Measurements from ENCODE around the gene SSC4D. TPM values are rescaled to one million over a fixed set of nuclear protein-coding genes. Genes with fewer than 3 reads are reported as not detected.
"Not testable (repeated sequence)": the region's sequence is repeated elsewhere in the genome, so short reads cannot be mapped to it uniquely, and the experiment has no call there.

SSC4D gene
- total RNA-seq, 1 donor from 2014 or later, result 4.9 TPM

DNA sequence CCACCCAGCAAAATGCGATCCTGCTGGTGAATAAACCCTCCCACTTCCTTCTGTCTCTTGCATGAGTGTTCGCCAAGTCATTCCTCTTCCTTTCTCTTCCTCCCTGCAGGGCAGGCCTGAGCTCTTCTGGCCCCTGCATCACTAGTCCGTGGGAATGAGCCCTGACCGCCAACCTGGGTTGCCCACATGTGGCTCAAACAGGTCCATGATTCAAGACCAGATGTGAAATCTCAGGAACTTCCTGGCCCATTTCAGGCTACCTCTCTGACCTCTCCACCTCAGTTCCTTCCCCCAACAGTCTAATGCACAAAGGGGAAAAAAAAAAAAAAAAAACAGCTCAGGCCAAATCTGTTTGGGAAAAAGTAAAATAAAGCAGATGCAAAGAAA, 45.3 kb downstream of the SSC4D start:
- no peak for DNase-seq (ENCODE audit: extremely low spot score, unreplicated experiment)
- Mint-ChIP-seq H3K4me1 (ENCODE audit: unreplicated experiment) (peaks cover 18% of the 10 kb centered on the region), H3K27ac (peak overlapping the region; percentile 95), H3K36me3 (no peaks in the 10 kb centered on the region), H3K9me3 (no peaks in the 10 kb centered on the region), H3K27me3 (no peaks in the 10 kb centered on the region), H3K4me3 (peak overlapping the region; percentile 69)
- TF ChIP-seq CTCF (conservative IDR thresholded peaks at IDR 0.05), result no peak

DNA sequence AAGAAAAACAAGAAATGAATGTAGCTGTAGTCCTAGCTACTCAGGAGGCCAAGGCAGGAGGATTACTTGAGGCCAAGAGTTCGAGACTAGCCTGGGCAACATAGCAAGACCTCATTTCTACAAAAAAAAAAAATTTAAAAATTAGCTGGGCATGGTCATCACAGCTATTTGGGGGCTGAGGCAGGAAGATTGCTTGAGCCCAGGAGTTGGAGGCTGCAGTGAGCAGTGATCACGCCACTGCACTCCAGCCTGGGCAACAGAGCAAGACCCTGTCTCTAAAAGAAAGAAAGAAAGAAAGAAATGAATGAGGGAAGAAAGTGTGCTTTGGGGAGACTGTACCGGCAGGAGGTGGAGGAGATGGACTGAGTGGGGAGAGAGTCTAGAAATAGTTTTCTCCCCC, 45.7 kb downstream of the SSC4D start:
- Mint-ChIP-seq H3K4me1 (ENCODE audit: unreplicated experiment) (peaks cover 18% of the 10 kb centered on the region), H3K27ac (peak overlapping the region; percentile 95)
- not testable (repeated sequence) for H3K4me3 Mint-ChIP-seq; DNase-seq (ENCODE audit: extremely low spot score, unreplicated experiment); H3K27me3 Mint-ChIP-seq; H3K9me3 Mint-ChIP-seq; H3K36me3 Mint-ChIP-seq

GRCh38 chr7:76359978-76360638, 49.4 kb downstream of the SSC4D start:
- no peak for DNase-seq (ENCODE audit: extremely low spot score, unreplicated experiment)
- H3K27ac Mint-ChIP-seq, result peak overlapping the region; percentile 98
- H3K4me3 Mint-ChIP-seq, result peak overlapping the region; percentile 92
- peaks cover 19% of the 10 kb centered on the region for H3K36me3 Mint-ChIP-seq
- no peak for TF ChIP-seq CTCF (conservative IDR thresholded peaks at IDR 0.05)
- H3K27me3 Mint-ChIP-seq, result no peaks in the 10 kb centered on the region
- peaks cover 3% of the 10 kb centered on the region for H3K9me3 Mint-ChIP-seq
- peaks cover 39% of the 10 kb centered on the region for H3K4me1 Mint-ChIP-seq (ENCODE audit: unreplicated experiment)

- H3K27me3 Mint-ChIP-seq, result no peaks in the 10 kb centered on the region
- peak overlapping the region; percentile 98 for H3K27ac Mint-ChIP-seq
- peak; percentile 99 for DNase-seq (ENCODE audit: extremely low spot score, unreplicated experiment)
- peaks cover 35% of the 10 kb centered on the region for H3K4me1 Mint-ChIP-seq (ENCODE audit: unreplicated experiment)
- H3K4me3 Mint-ChIP-seq, result peak overlapping the region; percentile 92
- H3K9me3 Mint-ChIP-seq, result peaks cover 5% of the 10 kb centered on the region
- peak; percentile 80 for TF ChIP-seq CTCF (conservative IDR thresholded peaks at IDR 0.05)
- peaks cover 27% of the 10 kb centered on the region for H3K36me3 Mint-ChIP-seq
Measured at GRCh38 chr7:76359111-76359977, 50.2 kb downstream of the SSC4D start.

GRCh38 chr7:76358481-76359110, 50.9 kb downstream of the SSC4D start, which contains the start of gene YWHAG:
Gene YWHAG, minus strand, starts transcription at chr7:76358991. Its CDS starts 183 bp downstream, at chr7:76358808.
- H3K4me1 Mint-ChIP-seq (ENCODE audit: unreplicated experiment), result peaks cover 30% of the 10 kb centered on the region
- peak within 1 kb of the TSS; percentile 98 for H3K27ac Mint-ChIP-seq
- no peak for TF ChIP-seq CTCF (conservative IDR thresholded peaks at IDR 0.05)
- peak within 1 kb of the TSS; percentile 94 for H3K4me3 Mint-ChIP-seq
- no peaks in the 10 kb centered on the region for H3K27me3 Mint-ChIP-seq
- peaks cover 5% of the 10 kb centered on the region for H3K9me3 Mint-ChIP-seq
- H3K36me3 Mint-ChIP-seq, result peaks cover 27% of the 10 kb centered on the region
- DNase-seq (ENCODE audit: extremely low spot score, unreplicated experiment), result peak; percentile 95

All from type B pancreatic cell (in vitro differentiated cells).